ENCODE data around the gene VOPP1.

DNA sequence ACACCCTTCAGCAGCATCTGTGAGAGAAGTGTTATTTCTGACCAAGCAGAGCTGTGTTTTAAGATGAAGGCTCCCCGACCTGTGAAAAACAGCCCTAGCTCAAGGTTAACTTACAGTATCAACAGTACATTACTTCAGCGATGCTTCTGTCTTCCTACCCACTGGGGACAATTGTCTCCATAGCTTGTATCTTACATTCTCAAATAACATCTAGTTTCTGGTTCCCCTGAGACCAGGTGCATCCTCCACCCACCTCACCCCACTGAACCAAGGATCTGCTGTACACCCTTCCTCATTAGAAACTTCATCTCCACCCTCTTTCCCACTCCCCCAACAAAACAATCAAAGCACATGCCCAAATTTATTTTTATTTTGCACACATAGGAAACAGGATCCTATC, 102.0 kb downstream of the VOPP1 start:
- TF ChIP-seq, protein P1, sequence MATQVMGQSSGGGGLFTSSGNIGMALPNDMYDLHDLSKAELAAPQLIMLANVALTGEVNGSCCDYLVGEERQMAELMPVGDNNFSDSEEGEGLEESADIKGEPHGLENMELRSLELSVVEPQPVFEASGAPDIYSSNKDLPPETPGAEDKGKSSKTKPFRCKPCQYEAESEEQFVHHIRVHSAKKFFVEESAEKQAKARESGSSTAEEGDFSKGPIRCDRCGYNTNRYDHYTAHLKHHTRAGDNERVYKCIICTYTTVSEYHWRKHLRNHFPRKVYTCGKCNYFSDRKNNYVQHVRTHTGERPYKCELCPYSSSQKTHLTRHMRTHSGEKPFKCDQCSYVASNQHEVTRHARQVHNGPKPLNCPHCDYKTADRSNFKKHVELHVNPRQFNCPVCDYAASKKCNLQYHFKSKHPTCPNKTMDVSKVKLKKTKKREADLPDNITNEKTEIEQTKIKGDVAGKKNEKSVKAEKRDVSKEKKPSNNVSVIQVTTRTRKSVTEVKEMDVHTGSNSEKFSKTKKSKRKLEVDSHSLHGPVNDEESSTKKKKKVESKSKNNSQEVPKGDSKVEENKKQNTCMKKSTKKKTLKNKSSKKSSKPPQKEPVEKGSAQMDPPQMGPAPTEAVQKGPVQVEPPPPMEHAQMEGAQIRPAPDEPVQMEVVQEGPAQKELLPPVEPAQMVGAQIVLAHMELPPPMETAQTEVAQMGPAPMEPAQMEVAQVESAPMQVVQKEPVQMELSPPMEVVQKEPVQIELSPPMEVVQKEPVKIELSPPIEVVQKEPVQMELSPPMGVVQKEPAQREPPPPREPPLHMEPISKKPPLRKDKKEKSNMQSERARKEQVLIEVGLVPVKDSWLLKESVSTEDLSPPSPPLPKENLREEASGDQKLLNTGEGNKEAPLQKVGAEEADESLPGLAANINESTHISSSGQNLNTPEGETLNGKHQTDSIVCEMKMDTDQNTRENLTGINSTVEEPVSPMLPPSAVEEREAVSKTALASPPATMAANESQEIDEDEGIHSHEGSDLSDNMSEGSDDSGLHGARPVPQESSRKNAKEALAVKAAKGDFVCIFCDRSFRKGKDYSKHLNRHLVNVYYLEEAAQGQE (IDR thresholded peaks at IDR 0.05; ENCODE audit: low read depth, low read length), result no peak
- TF ChIP-seq, protein P2, sequence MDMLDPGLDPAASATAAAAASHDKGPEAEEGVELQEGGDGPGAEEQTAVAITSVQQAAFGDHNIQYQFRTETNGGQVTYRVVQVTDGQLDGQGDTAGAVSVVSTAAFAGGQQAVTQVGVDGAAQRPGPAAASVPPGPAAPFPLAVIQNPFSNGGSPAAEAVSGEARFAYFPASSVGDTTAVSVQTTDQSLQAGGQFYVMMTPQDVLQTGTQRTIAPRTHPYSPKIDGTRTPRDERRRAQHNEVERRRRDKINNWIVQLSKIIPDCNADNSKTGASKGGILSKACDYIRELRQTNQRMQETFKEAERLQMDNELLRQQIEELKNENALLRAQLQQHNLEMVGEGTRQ (IDR thresholded peaks at IDR 0.05; ENCODE audit: borderline replicate concordance, low read depth, low read length), result no peak
- no peak for TF ChIP-seq POLR2AphosphoS5 (IDR thresholded peaks at IDR 0.05; ENCODE audit: low read length)
- TF ChIP-seq NFYA (IDR thresholded peaks at IDR 0.05; ENCODE audit: borderline replicate concordance, low read depth, low read length), result no peak
- TF ChIP-seq, protein P3, sequence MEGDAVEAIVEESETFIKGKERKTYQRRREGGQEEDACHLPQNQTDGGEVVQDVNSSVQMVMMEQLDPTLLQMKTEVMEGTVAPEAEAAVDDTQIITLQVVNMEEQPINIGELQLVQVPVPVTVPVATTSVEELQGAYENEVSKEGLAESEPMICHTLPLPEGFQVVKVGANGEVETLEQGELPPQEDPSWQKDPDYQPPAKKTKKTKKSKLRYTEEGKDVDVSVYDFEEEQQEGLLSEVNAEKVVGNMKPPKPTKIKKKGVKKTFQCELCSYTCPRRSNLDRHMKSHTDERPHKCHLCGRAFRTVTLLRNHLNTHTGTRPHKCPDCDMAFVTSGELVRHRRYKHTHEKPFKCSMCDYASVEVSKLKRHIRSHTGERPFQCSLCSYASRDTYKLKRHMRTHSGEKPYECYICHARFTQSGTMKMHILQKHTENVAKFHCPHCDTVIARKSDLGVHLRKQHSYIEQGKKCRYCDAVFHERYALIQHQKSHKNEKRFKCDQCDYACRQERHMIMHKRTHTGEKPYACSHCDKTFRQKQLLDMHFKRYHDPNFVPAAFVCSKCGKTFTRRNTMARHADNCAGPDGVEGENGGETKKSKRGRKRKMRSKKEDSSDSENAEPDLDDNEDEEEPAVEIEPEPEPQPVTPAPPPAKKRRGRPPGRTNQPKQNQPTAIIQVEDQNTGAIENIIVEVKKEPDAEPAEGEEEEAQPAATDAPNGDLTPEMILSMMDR (IDR thresholded peaks at IDR 0.05 in 2 of 3, conservative IDR thresholded peaks at IDR 0.05 in 1 of 3; ENCODE audit: control insufficient read depth in 2 of 3, extremely low read depth in 1 of 3, insufficient read depth in 1 of 3, low read depth in 3 of 3, low read length in 3 of 3), result no peak
- TF ChIP-seq EZH2 (IDR thresholded peaks at IDR 0.05; ENCODE audit: borderline replicate concordance, control insufficient read depth, low read depth, low read length), result no peak
- TF ChIP-seq, protein P4, sequence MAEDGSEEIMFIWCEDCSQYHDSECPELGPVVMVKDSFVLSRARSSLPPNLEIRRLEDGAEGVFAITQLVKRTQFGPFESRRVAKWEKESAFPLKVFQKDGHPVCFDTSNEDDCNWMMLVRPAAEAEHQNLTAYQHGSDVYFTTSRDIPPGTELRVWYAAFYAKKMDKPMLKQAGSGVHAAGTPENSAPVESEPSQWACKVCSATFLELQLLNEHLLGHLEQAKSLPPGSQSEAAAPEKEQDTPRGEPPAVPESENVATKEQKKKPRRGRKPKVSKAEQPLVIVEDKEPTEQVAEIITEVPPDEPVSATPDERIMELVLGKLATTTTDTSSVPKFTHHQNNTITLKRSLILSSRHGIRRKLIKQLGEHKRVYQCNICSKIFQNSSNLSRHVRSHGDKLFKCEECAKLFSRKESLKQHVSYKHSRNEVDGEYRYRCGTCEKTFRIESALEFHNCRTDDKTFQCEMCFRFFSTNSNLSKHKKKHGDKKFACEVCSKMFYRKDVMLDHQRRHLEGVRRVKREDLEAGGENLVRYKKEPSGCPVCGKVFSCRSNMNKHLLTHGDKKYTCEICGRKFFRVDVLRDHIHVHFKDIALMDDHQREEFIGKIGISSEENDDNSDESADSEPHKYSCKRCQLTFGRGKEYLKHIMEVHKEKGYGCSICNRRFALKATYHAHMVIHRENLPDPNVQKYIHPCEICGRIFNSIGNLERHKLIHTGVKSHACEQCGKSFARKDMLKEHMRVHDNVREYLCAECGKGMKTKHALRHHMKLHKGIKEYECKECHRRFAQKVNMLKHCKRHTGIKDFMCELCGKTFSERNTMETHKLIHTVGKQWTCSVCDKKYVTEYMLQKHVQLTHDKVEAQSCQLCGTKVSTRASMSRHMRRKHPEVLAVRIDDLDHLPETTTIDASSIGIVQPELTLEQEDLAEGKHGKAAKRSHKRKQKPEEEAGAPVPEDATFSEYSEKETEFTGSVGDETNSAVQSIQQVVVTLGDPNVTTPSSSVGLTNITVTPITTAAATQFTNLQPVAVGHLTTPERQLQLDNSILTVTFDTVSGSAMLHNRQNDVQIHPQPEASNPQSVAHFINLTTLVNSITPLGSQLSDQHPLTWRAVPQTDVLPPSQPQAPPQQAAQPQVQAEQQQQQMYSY (CRISPR knock-in tag; IDR thresholded peaks at IDR 0.05), result no peak
- no peak for TF ChIP-seq SIX5 (IDR thresholded peaks at IDR 0.05; ENCODE audit: low read depth, low read length, severe bottlenecking)
- no peak for TF ChIP-seq POLR2A (IDR thresholded peaks at IDR 0.05; ENCODE audit: low read depth, low read length)
- TF ChIP-seq ZNF24 (IDR thresholded peaks at IDR 0.05), result no peak
- TF ChIP-seq BHLHE40 (IDR thresholded peaks at IDR 0.05; ENCODE audit: borderline replicate concordance in 1 of 2, low read depth in 2 of 2, low read length in 1 of 2), result no peak
